ENCODE measurements around the gene ARRDC3.
"Not testable (repeated sequence)": the region's sequence is repeated elsewhere in the genome, so short reads cannot be mapped to it uniquely, and the experiment has no call there.

The ARRDC3 gene

DNA sequence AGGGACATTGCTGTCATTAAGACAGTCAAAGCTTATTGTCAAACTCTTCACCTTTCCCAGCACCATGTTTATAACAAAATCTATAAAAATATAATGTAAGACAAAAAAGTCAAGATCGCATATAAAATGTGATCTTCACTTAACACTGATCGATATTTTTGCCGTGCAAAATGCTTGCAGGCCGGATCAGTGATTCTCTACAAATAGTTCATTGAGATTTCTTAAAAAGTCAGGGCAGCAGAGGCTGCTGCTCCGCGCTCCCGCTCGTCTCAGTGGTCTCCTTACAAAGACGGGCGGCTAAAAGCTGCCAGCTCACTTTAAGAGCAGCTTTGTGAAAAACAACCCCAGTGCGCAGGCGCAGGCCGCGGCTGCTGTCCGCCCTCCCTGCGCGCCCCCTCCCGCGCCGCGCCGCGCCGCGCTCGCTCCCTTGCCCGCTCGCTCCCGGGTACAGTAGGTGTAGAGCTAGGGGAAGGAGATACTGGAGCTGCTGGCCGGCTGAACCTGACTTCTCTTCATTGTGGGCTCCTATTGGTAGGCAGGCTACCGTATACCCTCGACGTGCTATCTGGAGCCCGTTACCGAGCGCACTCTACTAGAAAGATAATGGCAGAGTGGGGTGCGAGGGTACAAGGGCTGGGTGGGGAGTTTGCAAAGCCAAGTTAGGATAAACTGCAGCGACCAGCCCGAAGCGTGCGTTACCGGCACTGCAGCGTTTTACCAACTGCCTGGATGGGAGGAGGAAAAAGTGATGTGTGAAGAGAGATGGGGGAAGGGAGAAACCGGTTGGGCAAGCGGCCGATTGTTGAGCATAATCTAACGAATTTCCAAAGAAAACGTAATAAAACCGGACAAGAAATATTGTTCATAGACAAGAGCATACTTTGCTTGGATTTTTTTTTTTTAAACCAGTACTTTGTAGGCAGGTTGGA is at the start of gene ARRDC3:
Gene ARRDC3 (minus strand): TSS at position 291 of the 929 bp plus-strand sequence. CDS start 225 bp downstream, at position 66.
- DNase-seq = peak; percentile 90 to 97 (median 96)

GRCh38 chr5:91430949-91431348 is 47.8 kb upstream of the ARRDC3 start:
- DNase-seq = no peak

DNA sequence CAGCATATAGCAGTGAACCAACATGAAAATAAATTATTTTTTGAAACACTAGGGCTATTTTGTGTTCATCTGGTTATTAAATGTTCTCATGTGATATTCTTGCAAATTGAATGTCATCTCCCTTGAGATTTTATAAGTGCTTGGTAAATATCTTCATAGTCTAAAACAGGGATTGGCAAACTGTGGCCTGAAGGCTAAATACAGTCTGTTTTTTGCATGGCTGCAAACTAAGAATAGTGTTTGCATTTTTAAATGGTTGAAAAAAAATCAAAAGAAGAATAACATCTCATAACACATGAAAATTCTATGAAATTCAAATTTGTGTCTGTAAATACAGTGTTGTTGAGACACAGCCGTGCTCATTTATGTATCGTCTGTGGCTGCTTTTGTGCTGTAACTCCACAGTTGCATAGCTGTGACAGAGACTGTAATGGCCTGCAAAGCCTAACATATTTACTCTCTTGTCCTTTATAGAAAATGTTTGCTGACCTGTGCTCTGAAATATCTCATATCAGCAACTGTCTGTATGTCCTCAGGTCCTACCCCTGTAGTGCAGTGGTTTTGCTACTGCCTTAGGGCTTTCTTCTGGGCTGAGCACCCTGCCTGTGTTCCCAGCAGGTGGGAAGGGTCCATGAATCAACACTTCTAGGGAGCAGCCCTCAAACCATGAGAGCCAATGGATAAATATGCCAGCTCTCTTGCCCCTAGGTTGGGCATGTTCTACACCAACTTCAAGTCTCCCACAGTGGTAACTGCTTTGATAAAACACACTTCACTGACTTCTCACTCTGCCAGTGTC is 41.7 kb upstream of the ARRDC3 start:
- no peak for DNase-seq

- DNase-seq = no peak
Observed at GRCh38 chr5:91423871-91424270, 40.8 kb upstream of the ARRDC3 start.

DNA sequence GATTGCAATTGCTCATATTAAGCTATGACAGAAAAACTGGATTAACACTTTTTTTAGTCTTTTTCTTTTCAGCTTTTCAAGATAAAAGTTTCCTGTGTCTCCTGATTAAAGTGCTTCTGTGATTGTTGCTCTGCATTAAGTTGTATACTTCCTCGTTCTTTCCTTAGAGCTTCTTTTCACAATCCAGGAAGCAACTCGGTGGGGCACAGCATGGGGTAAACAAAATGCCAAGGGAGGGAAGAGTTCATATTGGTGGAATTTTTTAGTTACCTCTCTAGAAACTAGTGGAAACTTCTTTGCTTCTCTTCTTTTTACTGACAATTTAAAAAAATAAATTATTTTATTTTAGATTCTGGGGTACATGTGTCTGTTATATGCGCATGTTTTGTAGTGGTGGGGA is 37.8 kb upstream of the ARRDC3 start:
- DNase-seq = no peak

- DNase-seq = peak; percentile 20 to 61 (median 43)
Observed at GRCh38 chr5:91419571-91420537, 36.7 kb upstream of the ARRDC3 start.

GRCh38 chr5:91419136-91419535 is 36.0 kb upstream of the ARRDC3 start:
- DNase-seq = no peak

DNA sequence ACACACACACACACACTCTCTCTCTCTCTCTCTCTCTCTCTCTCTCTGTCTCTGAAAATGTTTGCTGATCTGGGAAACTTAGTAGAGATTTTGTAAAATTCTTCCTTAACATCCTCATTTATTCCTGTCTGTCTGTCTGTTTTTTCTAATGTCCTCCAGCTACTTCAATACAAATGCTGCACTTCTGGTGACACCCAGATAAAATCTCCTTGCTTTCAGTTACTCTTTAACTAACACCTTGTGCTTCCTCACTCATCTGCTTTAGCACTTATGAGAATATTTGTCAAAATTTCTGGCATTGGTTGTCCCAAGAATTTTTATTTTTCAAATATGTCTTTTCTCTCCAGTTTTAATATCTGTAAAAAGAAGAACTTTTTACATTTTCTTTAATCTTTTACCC is 35.0 kb upstream of the ARRDC3 start:
- no peak for DNase-seq

DNA sequence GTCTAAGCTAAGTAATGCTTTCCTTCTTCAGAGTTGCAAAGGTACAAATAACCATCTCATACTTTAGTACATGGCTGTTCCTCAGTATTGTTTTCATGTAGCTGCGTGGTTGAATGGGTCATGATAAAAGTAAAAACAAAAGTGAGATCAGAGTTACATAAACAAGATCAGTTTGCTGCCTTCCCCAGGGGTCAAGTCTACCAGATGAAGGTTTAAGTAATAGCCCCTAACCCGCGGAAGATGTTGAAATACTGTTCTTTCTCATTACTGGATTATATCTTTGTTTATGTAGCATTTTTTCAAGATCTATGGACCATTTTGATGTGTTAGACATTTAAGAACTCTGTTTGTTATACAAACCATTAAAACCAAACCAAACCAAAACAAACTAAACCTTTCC is 34.1 kb upstream of the ARRDC3 start:
- DNase-seq = no peak

- DNase-seq = no peak
Observed at GRCh38 chr5:91416491-91416890, 33.4 kb upstream of the ARRDC3 start.

DNA sequence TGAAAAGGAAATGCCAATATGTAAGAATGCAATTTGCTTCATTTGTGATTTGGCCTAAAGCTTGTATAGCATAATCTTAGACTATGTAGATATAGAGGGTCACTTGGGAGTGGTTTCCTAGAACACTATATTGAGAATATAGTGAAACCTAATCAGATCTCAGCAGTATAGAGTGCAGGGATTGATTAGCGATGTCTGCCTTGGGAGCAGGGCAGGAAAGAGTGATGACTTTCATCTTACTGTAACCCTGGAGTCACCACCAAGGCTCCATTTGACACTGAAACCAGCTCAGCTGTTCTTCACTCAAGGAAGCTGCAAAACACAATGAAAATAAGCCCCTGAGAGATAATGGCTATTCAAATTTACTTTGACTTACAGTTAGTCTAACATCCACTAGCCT is 26.2 kb upstream of the ARRDC3 start:
- no peak for DNase-seq

DNA sequence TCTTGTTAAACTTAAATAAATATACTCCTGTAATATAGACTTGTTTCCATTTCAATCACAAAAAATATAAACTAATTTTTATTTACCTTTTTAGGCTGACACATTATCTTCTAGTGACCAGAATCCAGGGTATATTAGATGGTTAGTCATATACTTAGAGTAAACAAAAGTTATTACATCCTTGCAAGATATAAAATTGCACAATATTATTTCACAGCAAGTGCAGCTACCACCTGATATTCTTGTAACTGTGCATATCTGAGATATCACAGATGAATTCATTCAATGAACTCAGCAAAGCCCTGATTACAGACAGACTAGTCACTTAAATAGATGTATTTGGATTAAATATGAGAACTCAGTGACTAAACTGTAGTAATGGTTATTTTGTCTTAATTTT is 25.6 kb upstream of the ARRDC3 start:
- no peak for DNase-seq

GRCh38 chr5:91407204-91407603 is 24.1 kb upstream of the ARRDC3 start:
- DNase-seq = no peak

DNA sequence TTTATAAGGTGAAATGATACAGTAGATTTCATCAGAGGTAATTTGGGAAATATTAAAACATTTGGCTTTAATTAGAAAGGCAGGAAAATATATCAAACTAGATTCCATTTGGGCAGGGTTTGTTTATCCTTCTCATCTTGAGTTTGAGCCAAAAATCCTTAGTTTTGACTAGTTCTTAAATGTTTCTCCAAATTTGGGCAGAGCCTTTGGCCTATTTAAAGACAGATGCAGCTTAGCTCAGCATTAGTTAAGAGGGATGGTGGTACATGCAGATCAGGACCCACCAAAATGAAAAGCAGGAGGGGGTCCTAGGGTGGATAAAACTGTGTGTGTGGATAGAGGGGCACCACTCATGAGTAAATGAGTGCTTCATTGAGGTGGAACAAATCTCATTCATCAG is 20.3 kb upstream of the ARRDC3 start:
- DNase-seq = no peak

- DNase-seq = no peak
Observed at GRCh38 chr5:91401175-91401574, 18.1 kb upstream of the ARRDC3 start.

GRCh38 chr5:91397791-91398190 is 14.7 kb upstream of the ARRDC3 start:
- DNase-seq = no peak

GRCh38 chr5:91390268-91390667 is 7.2 kb upstream of the ARRDC3 start:
- no peak for DNase-seq

DNA sequence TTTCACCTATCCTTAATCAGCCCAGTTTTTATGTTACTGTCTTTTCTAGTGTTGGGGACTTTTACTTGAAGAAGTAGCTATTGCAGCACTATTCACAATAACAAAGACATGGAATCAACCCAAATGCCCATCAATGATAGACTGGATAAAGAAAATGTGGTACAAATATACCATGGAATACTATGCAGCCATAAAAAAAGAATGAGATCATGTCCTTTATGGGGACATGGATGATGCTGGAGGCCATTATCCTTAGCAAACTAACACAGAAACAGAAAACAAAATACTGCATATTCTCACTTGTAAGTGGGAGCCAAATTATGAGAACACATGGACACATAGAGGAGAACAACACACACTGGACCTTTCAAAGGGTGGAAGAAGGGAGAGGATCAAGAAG is 6.4 kb upstream of the ARRDC3 start:
- DNase-seq = not testable (repeated sequence)

DNA sequence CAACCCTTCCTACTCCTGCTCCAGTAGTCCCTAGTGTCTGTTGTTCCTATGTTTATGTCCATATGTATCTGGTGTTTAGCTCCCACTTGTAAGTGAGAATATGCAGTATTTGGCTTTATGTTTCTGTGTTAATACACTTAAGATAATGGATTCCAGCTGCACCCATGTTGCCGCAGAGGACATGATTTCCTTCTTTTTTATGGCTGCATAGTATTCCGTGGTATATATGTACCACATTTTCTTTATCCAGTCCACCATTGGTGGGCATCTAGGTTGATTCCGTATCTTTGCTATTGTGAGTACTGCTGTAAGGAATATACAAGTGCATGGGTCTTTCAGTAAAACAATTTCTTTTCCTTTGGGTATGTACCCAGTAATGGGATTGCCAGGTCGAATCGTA is 5.2 kb upstream of the ARRDC3 start:
- DNase-seq = no peak

DNA sequence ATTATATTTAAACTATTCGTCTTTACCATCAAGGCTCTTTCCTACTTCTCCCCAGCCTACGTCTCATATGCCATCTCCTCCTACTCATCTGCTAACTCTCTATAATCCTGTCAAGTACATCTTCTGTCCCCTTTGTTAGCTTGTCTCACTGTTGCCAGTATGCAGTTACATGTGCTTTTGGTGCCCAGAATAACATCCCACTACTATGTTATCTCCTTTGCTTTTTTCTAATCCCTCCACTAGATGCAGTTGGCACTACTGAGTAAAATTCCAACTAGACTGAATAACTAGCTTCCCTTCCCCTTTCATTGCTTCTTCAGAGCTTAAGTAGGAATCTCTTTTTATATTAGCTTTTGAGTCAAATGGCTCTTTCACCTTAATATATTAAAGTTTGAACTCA is 3.0 kb upstream of the ARRDC3 start:
- no peak for DNase-seq

DNA sequence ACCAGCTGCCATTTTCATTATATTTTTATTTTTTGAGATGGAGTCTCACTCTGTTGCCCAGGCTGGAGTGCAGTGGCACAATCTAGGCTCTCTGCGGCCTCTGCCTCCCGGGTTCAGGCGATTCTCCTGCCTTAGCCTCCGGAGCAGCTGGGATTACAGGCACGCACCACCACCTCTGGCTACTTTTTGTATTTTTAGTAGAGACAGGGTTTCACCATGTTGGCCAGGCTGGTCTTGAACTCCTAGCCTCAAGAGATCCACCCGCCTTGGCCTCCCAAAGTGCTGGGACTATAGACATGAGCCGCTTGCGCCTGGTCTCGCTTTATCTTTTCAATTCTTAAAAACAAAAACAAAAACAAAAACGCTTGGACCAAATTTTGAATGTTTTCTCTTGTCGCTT is 2.5 kb upstream of the ARRDC3 start:
- not testable (repeated sequence) for DNase-seq

DNA sequence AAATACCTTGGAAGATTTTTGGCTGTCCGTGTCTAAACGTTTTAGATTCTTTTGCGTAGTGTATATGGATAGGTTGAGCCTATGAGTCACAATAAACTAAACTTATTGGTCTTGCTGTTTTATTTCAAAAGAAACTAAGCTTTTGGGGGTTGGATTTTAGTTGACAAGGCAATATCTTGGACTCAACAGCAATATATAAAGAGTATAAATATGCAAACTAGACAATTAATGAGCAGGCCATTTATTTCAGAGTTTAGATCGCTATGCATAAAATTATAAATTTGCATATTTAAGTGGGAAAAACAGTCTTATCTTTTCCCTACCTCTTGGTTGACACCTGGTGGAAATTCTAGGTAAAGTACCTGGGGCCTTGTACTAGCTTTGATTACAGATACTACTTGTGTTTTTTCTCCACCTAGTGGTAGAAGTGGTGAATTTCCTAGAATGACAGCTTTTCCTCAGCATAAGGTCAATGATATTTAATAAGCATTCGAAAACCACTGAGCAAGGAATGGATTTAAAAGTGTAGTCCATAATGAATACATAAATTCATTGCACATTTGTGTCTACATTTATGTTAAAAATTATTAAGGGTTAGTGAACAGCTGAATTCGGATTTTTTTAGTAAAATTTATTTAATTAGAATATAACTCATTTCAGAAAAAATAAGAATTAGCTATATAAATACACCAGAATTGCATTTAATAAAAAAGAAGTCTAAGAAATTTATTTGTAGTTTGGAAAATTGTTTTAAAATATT is 1.7 kb upstream of the ARRDC3 start:
- no peak for DNase-seq

All from activated naive CD4-positive, alpha-beta T cell (primary cell).